ENCODE results near the gene TIGAR.

The TIGAR gene

GRCh38 chr12:4320853-4321701 lies at the start of gene TIGAR:
TSS of gene TIGAR (plus strand) at chr12:4321213. CDS start at chr12:4321272, 59 bp downstream.
- in situ Hi-C loops (cut with MboI; ENCODE audit: low sequenced_read_pairs), result no loop called here

GRCh38 chr12:4271717-4272423 lies 49.1 kb upstream of the TIGAR start:
- in situ Hi-C loops (cut with MboI; ENCODE audit: low sequenced_read_pairs), result no loop called here

- in situ Hi-C loops (cut with MboI; ENCODE audit: low sequenced_read_pairs), result no loop called here
These were observed 48.4 kb upstream of the TIGAR start for GRCh38 chr12:4272424-4273272.

- in situ Hi-C loops (cut with MboI; ENCODE audit: low sequenced_read_pairs), result no loop called here
These were observed 47.8 kb upstream of the TIGAR start for GRCh38 chr12:4273273-4273651.

- in situ Hi-C loops (cut with MboI; ENCODE audit: low sequenced_read_pairs), result no loop called here
These were observed 47.2 kb upstream of the TIGAR start, which contains the start of gene CCND2 for GRCh38 chr12:4273652-4274395. TSS of gene CCND2 (plus strand) at chr12:4273762. CDS start at chr12:4274041, 279 bp downstream.

GRCh38 chr12:4274396-4275015 lies 46.5 kb upstream of the TIGAR start:
- in situ Hi-C loops (cut with MboI; ENCODE audit: low sequenced_read_pairs), result no loop called here

GRCh38 chr12:4275016-4275869 lies 45.8 kb upstream of the TIGAR start:
- in situ Hi-C loops (cut with MboI; ENCODE audit: low sequenced_read_pairs), result no loop called here

- in situ Hi-C loops (cut with MboI; ENCODE audit: low sequenced_read_pairs), result no loop called here
These were observed 45.1 kb upstream of the TIGAR start for GRCh38 chr12:4275870-4276301.

GRCh38 chr12:4276524-4277204 lies 44.3 kb upstream of the TIGAR start:
- in situ Hi-C loops (cut with MboI; ENCODE audit: low sequenced_read_pairs), result no loop called here

GRCh38 chr12:4277205-4277543 lies 43.8 kb upstream of the TIGAR start:
- in situ Hi-C loops (cut with MboI; ENCODE audit: low sequenced_read_pairs), result no loop called here

GRCh38 chr12:4277857-4278256 lies 43.2 kb upstream of the TIGAR start:
- in situ Hi-C loops (cut with MboI; ENCODE audit: low sequenced_read_pairs), result no loop called here

GRCh38 chr12:4278329-4279197 lies 42.5 kb upstream of the TIGAR start:
- in situ Hi-C loops (cut with MboI; ENCODE audit: low sequenced_read_pairs), result no loop called here

GRCh38 chr12:4279198-4279690 lies 41.8 kb upstream of the TIGAR start:
- in situ Hi-C loops (cut with MboI; ENCODE audit: low sequenced_read_pairs), result no loop called here

- in situ Hi-C loops (cut with MboI; ENCODE audit: low sequenced_read_pairs), result no loop called here
These were observed 40.5 kb upstream of the TIGAR start for GRCh38 chr12:4280351-4281163.

GRCh38 chr12:4281173-4281654 lies 39.8 kb upstream of the TIGAR start:
- in situ Hi-C loops (cut with MboI; ENCODE audit: low sequenced_read_pairs), result no loop called here

GRCh38 chr12:4282103-4282891 lies 38.7 kb upstream of the TIGAR start:
- in situ Hi-C loops (cut with MboI; ENCODE audit: low sequenced_read_pairs), result no loop called here
